Right lobe of liver (tissue), 6 donors: Measurements from ENCODE around the gene LDLR. TPM values are rescaled to one million over a fixed set of nuclear protein-coding genes. Genes with fewer than 3 reads are reported as not detected.
A peak's percentile ranks its signal among the peaks of the same experiment; 100 is the strongest.

ENCODE experiments used
- ATAC-seq, 4 donors: fragments of 200-7000 bp; cut with Tn5 transposase; one replicate each; pipeline ENCODE4 v1.9.1; 2020; ENCODE audit warnings: mild to moderate bottlenecking in 4 of 4, moderate library complexity in 4 of 4
- DNase-seq, 3 donors: peaks; one replicate each; pipeline ENCODE4 v3.0.0-alpha.2; 2020
- H3K27ac ChIP-seq, 3 donors: fragments of 200-600 bp; one replicate each; pipeline ENCODE4 v1.8.0; 2022
- H3K27me3 ChIP-seq, 2 donors: fragments of 200-600 bp; one replicate each; pipeline ENCODE4 v1.8.0; 2022
- H3K36me3 ChIP-seq, 4 donors: fragments of 200-600 bp; sonication (generic) in 1 of 4; one replicate each; pipeline versions ENCODE4 v1.5.1 to v1.8.0; 2017 to 2022; ENCODE audit warnings: control low read depth in 1 of 4
- H3K4me1 ChIP-seq, 4 donors: fragments of 200-600 bp; sonication (generic) in 1 of 4; one replicate each; pipeline versions ENCODE4 v1.5.1 to v1.8.0; 2017 to 2022; ENCODE audit warnings: control low read depth in 1 of 4
- H3K4me3 ChIP-seq, 3 donors: fragments of 200-600 bp; one replicate each; pipeline ENCODE4 v1.8.0; 2022
- H3K9me3 ChIP-seq, 4 donors: fragments of 200-600 bp; sonication (generic) in 1 of 4; one replicate each; pipeline versions ENCODE4 v1.5.1 to v1.8.0; 2017 to 2022; ENCODE audit warnings: control low read depth in 1 of 4
- POLR2A ChIP-seq: fragments of 450-650 bp; IDR thresholded peaks from one replicate; pipeline ENCODE4 v1.6.1; 2017; ENCODE audit warnings: antibody characterized with exemption, mild to moderate bottlenecking
- WGBS: methylation state at CpG from one replicate; pipeline ENCODE4 v1.1.6; 2018; ENCODE audit warnings: low coverage, low lambda C conversion rate; ENCODE audit not compliant: insufficient coverage; ENCODE audit errors: missing lambda C conversion rate; 5-methylcytosine and 5-hydroxymethylcytosine counted together
- intact Hi-C, 2 donors: fragments of 100-400 bp; cut with DNase I; formaldehyde crosslinking; loops; one replicate each; pipeline versions ENCODE4 v1.11.2 to v1.14.1; 2022
- total RNA-seq, 6 experiments: library from RNA; depleted of rRNA in 2 of 6; stranded (reverse); fragments of >200 nt in 2 of 6; fragmentation: NEBNext Ultra II Directional in 3 of 6; extraction: Animal tissue kit (Norgen Biotek cat#: 25700) in 3 of 6; gene quantifications; one replicate each; pipeline versions ENCODE4 v1.1.0 to v1.2.4, GENCODE V29; 2016 to 2023
- TF ChIP-seq, protein P1 (sequence below), 4 donors: fragments of 200-600 bp in 3 of 4; fragments of 450-650 bp in 1 of 4; IDR thresholded peaks; one replicate each; pipeline versions ENCODE4 v1.5.1 to v1.8.0; 2016 to 2022; ENCODE audit warnings: antibody characterized with exemption in 4 of 4, mild to moderate bottlenecking in 2 of 4
- donor health status: DM: no; HTN: yes; CAD: no.
- donor health status: DM: no; HTN: no; CAD: no.
- donor health status: DM: no; HTN: no; CAD: no.
- donor health status: DM: no; HTN: yes; CAD: no.
- donor health status: DM: no; HTN: yes; CAD: no.

The LDLR gene
- total RNA-seq, 6 experiments from 2014 or later = 8.6 to 117 (median 26.8) TPM

DNA sequence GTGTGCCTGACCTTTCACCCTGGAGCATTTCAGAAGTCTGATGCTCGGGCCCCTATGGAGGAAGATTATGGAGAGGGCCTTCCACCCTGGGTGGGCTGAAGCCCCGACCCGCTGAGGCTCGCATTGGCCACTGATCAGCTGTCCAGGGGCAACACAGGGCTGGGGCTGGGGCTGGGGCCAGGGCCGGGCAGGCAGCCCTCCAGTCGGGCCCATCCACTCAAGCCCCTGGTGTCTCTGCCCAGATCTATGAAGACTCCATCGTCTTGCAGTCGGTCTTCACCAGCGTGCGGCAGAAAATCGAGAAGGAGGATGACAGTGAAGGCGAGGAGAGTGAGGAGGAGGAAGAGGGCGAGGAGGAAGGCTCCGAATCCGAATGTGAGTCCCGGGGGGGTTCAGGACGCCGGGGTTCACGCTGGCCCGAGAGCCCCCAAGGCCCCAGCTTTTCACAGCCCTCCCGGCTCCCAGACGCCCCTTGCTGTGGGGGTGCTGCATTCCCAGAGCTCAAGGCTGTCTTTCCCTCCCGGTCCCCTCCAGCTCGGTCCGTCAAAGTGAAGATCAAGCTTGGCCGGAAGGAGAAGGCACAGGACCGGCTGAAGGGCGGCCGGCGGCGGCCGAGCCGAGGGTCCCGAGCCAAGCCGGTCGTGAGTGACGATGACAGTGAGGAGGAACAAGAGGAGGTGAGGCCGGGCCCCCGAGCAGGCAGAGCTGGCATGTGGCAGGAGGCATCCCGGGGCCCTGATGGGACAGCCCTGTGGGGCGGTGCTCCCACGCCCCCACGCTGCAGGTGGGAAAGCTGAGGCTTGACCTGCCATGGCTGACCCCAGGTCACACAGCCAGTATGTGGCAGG lies 29.5 kb upstream of the LDLR start:
- Histone ChIP-seq H3K36me3 (peaks cover 0 to 7% (median 0%) of the 10 kb centered on the region in 4 donors), H3K27me3 (no peaks in the 10 kb centered on the region), H3K4me1 (peaks cover 0 to 6% (median under 1%) of the 10 kb centered on the region in 4 donors), H3K9me3 (no peaks in the 10 kb centered on the region), H3K4me3 (no peak overlapping the region), H3K27ac (no peak overlapping the region)
- TF ChIP-seq, protein P1, sequence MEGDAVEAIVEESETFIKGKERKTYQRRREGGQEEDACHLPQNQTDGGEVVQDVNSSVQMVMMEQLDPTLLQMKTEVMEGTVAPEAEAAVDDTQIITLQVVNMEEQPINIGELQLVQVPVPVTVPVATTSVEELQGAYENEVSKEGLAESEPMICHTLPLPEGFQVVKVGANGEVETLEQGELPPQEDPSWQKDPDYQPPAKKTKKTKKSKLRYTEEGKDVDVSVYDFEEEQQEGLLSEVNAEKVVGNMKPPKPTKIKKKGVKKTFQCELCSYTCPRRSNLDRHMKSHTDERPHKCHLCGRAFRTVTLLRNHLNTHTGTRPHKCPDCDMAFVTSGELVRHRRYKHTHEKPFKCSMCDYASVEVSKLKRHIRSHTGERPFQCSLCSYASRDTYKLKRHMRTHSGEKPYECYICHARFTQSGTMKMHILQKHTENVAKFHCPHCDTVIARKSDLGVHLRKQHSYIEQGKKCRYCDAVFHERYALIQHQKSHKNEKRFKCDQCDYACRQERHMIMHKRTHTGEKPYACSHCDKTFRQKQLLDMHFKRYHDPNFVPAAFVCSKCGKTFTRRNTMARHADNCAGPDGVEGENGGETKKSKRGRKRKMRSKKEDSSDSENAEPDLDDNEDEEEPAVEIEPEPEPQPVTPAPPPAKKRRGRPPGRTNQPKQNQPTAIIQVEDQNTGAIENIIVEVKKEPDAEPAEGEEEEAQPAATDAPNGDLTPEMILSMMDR (IDR thresholded peaks at IDR 0.05) = no peak
- no peak for TF ChIP-seq POLR2A
- DNase-seq = no peak
- peak in 1 of 4 donors; percentile 25 for ATAC-seq
- intact Hi-C loops = no loop called here
- 92% methylated on average over 2 of the region's 43 CpGs for whole genome bisulfite sequencing

DNA sequence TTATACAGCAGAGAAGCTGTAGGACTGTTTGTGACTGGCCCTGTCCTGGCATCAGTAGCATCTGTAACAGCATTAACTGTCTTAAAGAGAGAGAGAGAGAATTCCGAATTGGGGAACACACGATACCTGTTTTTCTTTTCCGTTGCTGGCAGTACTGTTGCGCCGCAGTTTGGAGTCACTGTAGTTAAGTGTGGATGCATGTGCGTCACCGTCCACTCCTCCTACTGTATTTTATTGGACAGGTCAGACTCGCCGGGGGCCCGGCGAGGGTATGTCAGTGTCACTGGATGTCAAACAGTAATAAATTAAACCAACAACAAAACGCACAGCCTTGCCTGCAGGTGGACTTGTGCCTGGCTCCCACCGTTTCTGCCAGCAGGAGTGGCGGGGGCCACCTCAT lies 27.3 kb upstream of the LDLR start:
- WGBS = 97% methylated on average over 11 of the region's 14 CpGs
- no peak for ATAC-seq
- Histone ChIP-seq H3K4me3 (no peak overlapping the region), H3K27me3 (no peaks in the 10 kb centered on the region), H3K4me1 (peaks cover 0 to 28% (median 10%) of the 10 kb centered on the region in 4 donors), H3K27ac (no peak overlapping the region), H3K36me3 (peaks cover 0 to 7% (median 0%) of the 10 kb centered on the region in 4 donors), H3K9me3 (no peaks in the 10 kb centered on the region)
- DNase-seq = no peak
- intact Hi-C loops = no loop called here
- no peak for TF ChIP-seq POLR2A
- TF ChIP-seq, protein P1 (IDR thresholded peaks at IDR 0.05) = no peak

DNA sequence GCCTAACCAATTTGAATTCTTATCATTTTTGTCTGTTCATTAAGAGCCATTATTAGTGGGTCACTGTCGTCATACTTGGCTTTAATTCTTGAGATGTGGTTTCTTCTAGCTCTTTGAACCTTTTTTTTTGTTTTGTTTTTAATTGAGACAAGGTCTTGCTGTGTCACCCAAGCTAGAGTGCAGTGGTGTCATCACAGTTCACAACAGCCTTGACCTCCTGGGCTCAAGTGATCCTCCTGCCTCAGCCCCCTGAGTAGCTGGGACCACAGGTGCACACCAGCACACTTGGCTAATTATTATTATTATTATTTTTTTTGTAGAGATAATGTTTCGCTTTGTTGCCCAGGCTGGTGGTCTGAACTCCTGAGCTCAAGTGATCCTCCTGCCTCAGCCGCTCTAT lies 25.8 kb upstream of the LDLR start:
- H3K36me3 ChIP-seq = peaks cover 0 to 7% (median 0%) of the 10 kb centered on the region in 4 donors

DNA sequence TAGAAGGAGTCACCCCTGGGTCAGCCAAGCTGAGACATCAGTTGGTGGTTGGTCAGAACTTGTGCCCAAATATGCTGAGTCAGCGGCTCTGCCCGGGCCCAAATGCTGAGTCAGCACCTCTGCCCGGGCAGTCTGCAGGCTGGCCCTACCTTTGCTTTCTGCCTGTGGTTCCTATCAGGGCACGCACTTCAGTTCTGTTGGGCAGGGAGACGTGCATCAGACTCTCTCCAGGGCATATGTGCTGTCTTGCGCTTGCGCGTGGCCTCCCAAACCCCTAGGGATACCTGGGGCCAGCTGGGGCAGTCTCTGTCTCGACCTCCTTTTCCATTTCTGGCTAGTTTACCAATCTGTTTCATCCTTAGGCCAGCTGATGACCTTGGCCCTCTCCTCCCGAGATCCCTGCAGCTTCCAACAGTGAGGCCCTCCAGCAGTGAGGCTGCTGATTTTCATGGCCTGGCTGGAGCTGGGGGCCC lies 24.4 kb upstream of the LDLR start:
- no peaks in the 10 kb centered on the region for H3K27me3 ChIP-seq
- intact Hi-C loops = no loop called here
- H3K27ac ChIP-seq = peak overlapping the region in 1 of 3 donors; percentile 36
- WGBS = 44% methylated on average over 3 of the region's 10 CpGs
- ATAC-seq (peak; percentile 53 to 81 (median 60)), DNase-seq (peak; percentile 48 to 83 (median 77))
- H3K4me3 ChIP-seq = no peak overlapping the region
- H3K9me3 ChIP-seq = no peaks in the 10 kb centered on the region
- no peak for TF ChIP-seq POLR2A
- TF ChIP-seq, protein P1 (IDR thresholded peaks at IDR 0.05) = no peak
- peaks cover 0 to 28% (median 11%) of the 10 kb centered on the region in 4 donors for H3K4me1 ChIP-seq
- H3K36me3 ChIP-seq = peaks cover 0 to 7% (median 0%) of the 10 kb centered on the region in 4 donors

More for the DNA sequence above, 25.8 kb upstream of the LDLR start:
- DNase-seq (no peak), ATAC-seq (no peak)
- H3K9me3 ChIP-seq = no peaks in the 10 kb centered on the region
- H3K27me3 ChIP-seq = no peaks in the 10 kb centered on the region
- WGBS = 91% methylated on average over 2 of the region's 3 CpGs
- H3K4me1 ChIP-seq = peaks cover 0 to 28% (median 11%) of the 10 kb centered on the region in 4 donors
- no peak for TF ChIP-seq POLR2A
- TF ChIP-seq, protein P1 (IDR thresholded peaks at IDR 0.05) = no peak
- no peak overlapping the region for H3K4me3 ChIP-seq
- no peak overlapping the region for H3K27ac ChIP-seq
- intact Hi-C loops = no loop called here
